ENCODE measurements around the gene PHF20.
"Not testable (repeated sequence)": the region's sequence is repeated elsewhere in the genome, so short reads cannot be mapped to it uniquely, and the experiment has no call there.

The PHF20 gene

GRCh38 chr20:35877611-35878010 is 105.8 kb downstream of the PHF20 start:
- no peaks in the 10 kb centered on the region for H3K27me3 ChIP-seq
- intact Hi-C loops (cut with DNase I; ENCODE audit: low total_unique reads): no loop called here

GRCh38 chr20:35878113-35878625 is 106.4 kb downstream of the PHF20 start:
- no peaks in the 10 kb centered on the region for H3K27me3 ChIP-seq
- H3K4me3 ChIP-seq: no peak overlapping the region
- no peaks in the 10 kb centered on the region for H3K9me3 ChIP-seq
- DNase-seq: no peak
- H3K27ac ChIP-seq: no peak overlapping the region
- no peak for TF ChIP-seq CTCF (IDR thresholded peaks at IDR 0.05)
- H3K4me1 ChIP-seq: peaks cover 0 to 19% (median 2%) of the 10 kb centered on the region in 4 donors
- intact Hi-C loops (cut with DNase I; ENCODE audit: low total_unique reads): no loop called here
- no peaks in the 10 kb centered on the region for H3K36me3 ChIP-seq

More at GRCh38 chr20:35877611-35878010, 105.8 kb downstream of the PHF20 start:
- no peak for TF ChIP-seq CTCF (IDR thresholded peaks at IDR 0.05)
- Histone ChIP-seq H3K27ac (no peak overlapping the region), H3K4me1 (peaks cover 0 to 18% (median 2%) of the 10 kb centered on the region in 4 donors), H3K36me3 (no peaks in the 10 kb centered on the region), H3K9me3 (no peaks in the 10 kb centered on the region), H3K4me3 (no peak overlapping the region)
- no peak for DNase-seq

- no peaks in the 10 kb centered on the region for H3K27me3 ChIP-seq
- H3K27ac ChIP-seq: no peak overlapping the region
- H3K36me3 ChIP-seq: peaks cover 0 to 4% (median 0%) of the 10 kb centered on the region in 3 donors
- no peak overlapping the region for H3K4me3 ChIP-seq
- H3K4me1 ChIP-seq: peaks cover 0 to 13% (median 13%) of the 10 kb centered on the region in 4 donors
- no peak for DNase-seq
- intact Hi-C loops (cut with DNase I; ENCODE audit: low total_unique reads): loop anchor here (10.0 kb wide), 2 partner anchors 107 to 137 kb away; partner anchors contain the start of genes PHF20 and RBM39
- no peak for TF ChIP-seq CTCF (IDR thresholded peaks at IDR 0.05)
- no peaks in the 10 kb centered on the region for H3K9me3 ChIP-seq
Observed at GRCh38 chr20:35881676-35882075, 109.9 kb downstream of the PHF20 start.

DNA sequence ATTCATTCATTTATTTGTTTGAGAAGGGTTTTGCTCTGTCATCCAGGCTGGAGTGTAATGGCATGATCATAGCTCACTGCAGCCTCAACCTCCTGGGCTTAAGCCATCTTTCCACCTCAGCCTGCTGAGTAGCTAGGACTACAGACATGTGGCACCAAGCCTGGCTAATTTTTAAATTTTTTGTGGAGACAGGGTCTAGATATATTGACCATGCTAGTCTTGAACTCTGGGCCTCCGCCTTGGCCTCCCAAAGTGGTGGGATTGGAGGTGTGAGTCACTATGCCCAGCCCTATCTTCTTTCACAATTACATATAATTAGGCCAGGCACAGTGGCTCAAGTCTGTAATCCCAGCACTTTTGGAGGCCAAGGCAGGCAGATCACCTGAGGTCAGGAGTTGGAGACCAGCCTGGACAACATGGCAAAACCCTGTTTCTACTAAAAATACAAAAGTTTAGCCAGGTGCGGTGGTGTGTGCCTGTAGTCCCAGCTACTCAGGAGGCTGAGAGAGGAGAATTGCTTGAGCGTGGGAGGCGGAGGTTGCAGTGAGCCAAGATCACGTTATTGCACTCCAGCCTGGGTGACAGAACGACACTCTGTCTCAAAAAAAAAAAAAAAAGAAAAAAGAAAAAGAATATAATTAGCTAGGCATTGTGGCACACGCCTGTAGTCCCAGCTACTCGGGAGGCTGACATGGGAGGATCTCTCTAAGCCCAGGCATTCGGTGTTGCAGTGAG is 110.8 kb downstream of the PHF20 start:
- H3K9me3 ChIP-seq, H3K4me3 ChIP-seq, DNase-seq, H3K27me3 ChIP-seq, H3K36me3 ChIP-seq: not testable (repeated sequence)
- H3K4me1 ChIP-seq: peaks cover 0 to 13% (median 13%) of the 10 kb centered on the region in 4 donors
- intact Hi-C loops (cut with DNase I; ENCODE audit: low total_unique reads): loop anchor here (10.0 kb wide), 2 partner anchors 108 to 138 kb away; partner anchors contain the start of genes PHF20 and RBM39
- peak overlapping the region; percentile 80 to 81 for H3K27ac ChIP-seq

- Histone ChIP-seq H3K4me3 (peak overlapping the region; percentile 15 to 26), H3K4me1 (peaks cover 0 to 13% (median 13%) of the 10 kb centered on the region in 4 donors), H3K9me3 (no peaks in the 10 kb centered on the region), H3K27me3 (no peaks in the 10 kb centered on the region), H3K27ac (peak overlapping the region; percentile 80 to 81), H3K36me3 (peaks cover 0 to 7% (median 0%) of the 10 kb centered on the region in 3 donors)
- no peak for TF ChIP-seq CTCF (IDR thresholded peaks at IDR 0.05)
- intact Hi-C loops (cut with DNase I; ENCODE audit: low total_unique reads): loop anchor here (10.0 kb wide), 2 partner anchors 109 to 139 kb away; partner anchors contain the start of genes PHF20 and RBM39
- no peak for DNase-seq
Observed at GRCh38 chr20:35883336-35883777, 111.5 kb downstream of the PHF20 start.
